GM12878 (cell line): ENCODE data around the gene PCCA. TPM values are rescaled to one million over a fixed set of nuclear protein-coding genes. Genes with fewer than 3 reads are reported as not detected.

Experiments used
- ATAC-seq: fragments of 200-7000 bp; cut with Tn5 transposase; 3 replicates; pipeline ENCODE4 v1.9.1; 2020; ENCODE audit warnings: mild to moderate bottlenecking, moderate library complexity
- BruUV-seq: library from RNA; stranded (reverse); fragments of 400-500 nt; replicated peaks from 2 replicates; lab custom pipeline; 2021; lab: Mats Ljungman, UMichigan
- CTCF ChIA-PET: fragments of 300-600 bp; sonication (Branson Sonifier 250); formaldehyde crosslinking; extraction: SDS; loops from one replicate; lab custom pipeline; 2021; ENCODE audit warnings: inconsistent platforms; lab: Yijun Ruan, JAX
- POLR2A ChIA-PET: fragments of 350-600 bp; formaldehyde crosslinking; extraction: SDS; loops from one replicate; lab custom pipeline; 2021; ENCODE audit warnings: inconsistent platforms; lab: Charles Lee
- RAD21 ChIA-PET: fragments of 300-600 bp; sonication (Branson Sonifier 250); formaldehyde crosslinking; loops from one replicate; lab custom pipeline; 2023; ENCODE audit warnings: antibody characterized with exemption; ENCODE audit not compliant: unreplicated experiment; lab: Charles Lee
- SMC1A ChIA-PET: fragments of 300-600 bp; sonication (Branson Sonifier 250); formaldehyde crosslinking; loops from one replicate; lab custom pipeline; 2023; ENCODE audit not compliant: unreplicated experiment, uncharacterized antibody; lab: Charles Lee
- DNase-seq: peaks from one replicate; pipeline ENCODE4 v3.0.0-alpha.2; 2011; ENCODE audit warnings: low read depth, low spot score
- FAIRE-seq: peaks from 3 replicates; lab custom pipeline; 2011; peaks lifted over from hg19 to GRCh38; lab: Jason Lieb, UNC
- H2AFZ ChIP-seq: 2 replicates; pipeline ENCODE4 v1.6.0; 2011; ENCODE audit warnings: low read depth, low read length, control low read depth; ENCODE audit not compliant: control insufficient read depth
- H3K27ac ChIP-seq: 2 replicates; pipeline ENCODE4 v1.5.1; 2011; ENCODE audit warnings: control low read depth; ENCODE audit not compliant: control insufficient read depth, insufficient read depth
- H3K27me3 ChIP-seq, 2 experiments: replicated peaks in 1 of 2; 2 replicates each; pipeline versions ENCODE4 v1.6.0 to v1.6.1; 2011; ENCODE audit warnings: low read length in 1 of 2; ENCODE audit not compliant: control insufficient read depth in 2 of 2, insufficient read depth in 2 of 2
- H3K36me3 ChIP-seq, 2 experiments: 2 replicates each; pipeline ENCODE4 v1.5.1; 2011; ENCODE audit warnings: low read length in 1 of 2; ENCODE audit not compliant: control insufficient read depth in 2 of 2, insufficient read depth in 2 of 2
- H3K4me1 ChIP-seq: 2 replicates; pipeline ENCODE4 v1.6.1; 2011; ENCODE audit warnings: mild to moderate bottlenecking, low read length, moderate library complexity, mixed read lengths; ENCODE audit not compliant: control insufficient read depth, insufficient read depth
- H3K4me2 ChIP-seq: 2 replicates; pipeline ENCODE4 v1.6.0; 2011; ENCODE audit warnings: control low read depth; ENCODE audit not compliant: control insufficient read depth, insufficient read depth
- H3K4me3 ChIP-seq: fragments of 200-600 bp; sonication (generic); 2 replicates; pipeline ENCODE4 v1.5.1; 2016
- H3K79me2 ChIP-seq: 2 replicates; pipeline ENCODE4 v1.6.0; 2011; ENCODE audit warnings: low read length; ENCODE audit not compliant: control insufficient read depth, insufficient read depth
- H3K9ac ChIP-seq: 2 replicates; pipeline ENCODE4 v1.8.0; 2011; ENCODE audit warnings: low read length, control low read depth, mixed read lengths; ENCODE audit not compliant: control insufficient read depth, insufficient read depth
- H3K9me3 ChIP-seq: replicated peaks from 3 replicates; pipeline ENCODE4 v1.5.1; 2011; ENCODE audit warnings: mild to moderate bottlenecking, low read length; ENCODE audit not compliant: control insufficient read depth, insufficient read depth
- H4K20me1 ChIP-seq: 2 replicates; pipeline ENCODE4 v1.6.0; 2011; ENCODE audit not compliant: control insufficient read depth, insufficient read depth
- BACH1 ChIP-seq: fragments of 450-650 bp; IDR thresholded peaks from 2 replicates; pipeline ENCODE4 v1.6.1; 2017; ENCODE audit warnings: mild to moderate bottlenecking, borderline replicate concordance
- BCL11A ChIP-seq: IDR thresholded peaks from 2 replicates; pipeline ENCODE4 v1.6.1; 2011; ENCODE audit warnings: low read depth, low read length
- CREB1 ChIP-seq: IDR thresholded peaks from 2 replicates; pipeline ENCODE4 v1.6.1; 2012; ENCODE audit warnings: low read depth, mild to moderate bottlenecking, inconsistent platforms
- ELK1 ChIP-seq: IDR thresholded peaks from 2 replicates; pipeline ENCODE4 v1.6.1; 2012; ENCODE audit warnings: low read depth, low read length, improper control_type of control experiment
- NKRF ChIP-seq: fragments of 450-650 bp; conservative IDR thresholded peaks from 2 replicates; pipeline ENCODE4 v1.6.1; 2017; ENCODE audit warnings: mild to moderate bottlenecking, moderate library complexity
- PML ChIP-seq: IDR thresholded peaks from 2 replicates; pipeline ENCODE4 v1.6.1; 2012; ENCODE audit warnings: low read length, inconsistent platforms
- POLR2A ChIP-seq: IDR thresholded peaks from 2 replicates; pipeline ENCODE4 v1.6.1; 2011; ENCODE audit warnings: low read depth, mild to moderate bottlenecking, low read length
- RAD21 ChIP-seq: IDR thresholded peaks from 2 replicates; pipeline ENCODE4 v1.6.1; 2011; ENCODE audit warnings: mild to moderate bottlenecking, low read depth, low read length, moderate library complexity; ENCODE audit not compliant: insufficient read depth
- SUZ12 ChIP-seq: fragments of 200-600 bp; sonication (generic); IDR thresholded peaks from one replicate; pipeline ENCODE4 v1.6.1; 2018; ENCODE audit warnings: antibody characterized with exemption, mild to moderate bottlenecking; ENCODE audit not compliant: unreplicated experiment
- TAF1 ChIP-seq: IDR thresholded peaks from 2 replicates; pipeline ENCODE4 v1.6.1; 2011; ENCODE audit warnings: mild to moderate bottlenecking, low read depth, low read length, borderline replicate concordance
- TCF12 ChIP-seq: IDR thresholded peaks from 2 replicates; pipeline ENCODE4 v1.6.1; 2011; ENCODE audit warnings: low read depth, mild to moderate bottlenecking, low read length
- YY1 ChIP-seq: IDR thresholded peaks from 2 replicates; pipeline ENCODE4 v1.6.1; 2011; ENCODE audit warnings: low read depth, mild to moderate bottlenecking, low read length
- ZNF24 ChIP-seq: fragments of 450-650 bp; IDR thresholded peaks from 2 replicates; pipeline ENCODE4 v1.6.1; 2017; ENCODE audit warnings: antibody characterized with exemption, mild to moderate bottlenecking
- ZSCAN29 ChIP-seq: fragments of 450-650 bp; IDR thresholded peaks from 2 replicates; pipeline ENCODE4 v1.6.1; 2017; ENCODE audit warnings: mild to moderate bottlenecking, moderate library complexity
- WGBS: methylation state at CpG from one replicate; pipeline ENCODE4 v1.1.6; 2016; ENCODE audit warnings: low lambda C conversion rate; ENCODE audit not compliant: insufficient replicate concordance, insufficient coverage; ENCODE audit errors: missing lambda C conversion rate; 5-methylcytosine and 5-hydroxymethylcytosine counted together
- in situ Hi-C: fragments of 300-500 bp; cut with MboI; formaldehyde crosslinking; loops from 9 replicates; pipeline ENCODE4 v1.14.3; 2018; ENCODE audit warnings: mixed read lengths
- intact Hi-C: fragments of 100-400 bp; cut with micrococcal nuclease; formaldehyde crosslinking; loops from one replicate; pipeline ENCODE4 v1.14.2; 2022; ENCODE audit not compliant: unreplicated experiment
- polyA plus RNA-seq, 11 experiments: library from polyadenylated mRNA; depleted of rRNA in 4 of 11; unstranded in 6 of 11; stranded (reverse) in 5 of 11; fragments of >200 nt; fragmentation: Nextera tagmentation in 4 of 11; fragmentation: Illumina TruSeq in 1 of 11; extraction: Ambion mirVana in 4 of 11; extraction: Trizol in 1 of 11; gene quantifications; 1 replicate in 1 of 11; 2 replicates in 10 of 11; pipeline versions ENCODE4 v1.2.1 to v1.2.3, GENCODE V29; 2011 to 2016; ENCODE audit warnings: inconsistent platforms in 2 of 11, missing spikeins in 2 of 11, low read depth in 1 of 11
- total RNA-seq, 4 experiments: library from RNA; depleted of rRNA in 3 of 4; stranded (reverse); fragments of >200 nt in 3 of 4; fragmentation: Illumina TruSeq in 1 of 4; extraction: Trizol in 1 of 4; gene quantifications; 2 replicates each; pipeline versions ENCODE4 v1.2.1 to v1.2.3, GENCODE V29; 2013 to 2021
- TF ChIP-seq, protein P1 (sequence below): IDR thresholded peaks from 2 replicates; pipeline ENCODE4 v1.6.1; 2012; ENCODE audit warnings: mild to moderate bottlenecking, low read depth, low read length
- TF ChIP-seq, protein P2 (sequence below): IDR thresholded peaks from 2 replicates; pipeline ENCODE4 v1.6.1; 2011; ENCODE audit warnings: borderline replicate concordance, low read depth, mild to moderate bottlenecking, moderate library complexity, low read length; ENCODE audit not compliant: insufficient read depth, poor library complexity, severe bottlenecking
- TF ChIP-seq, protein P3 (sequence below): IDR thresholded peaks from 2 replicates; pipeline ENCODE4 v1.6.1; 2011; ENCODE audit warnings: borderline replicate concordance, low read depth, mild to moderate bottlenecking, moderate library complexity, mixed read lengths, low read length; ENCODE audit not compliant: insufficient read depth; ENCODE audit errors: extremely low read length

The PCCA gene
- total and polyA plus RNA-seq, 10 of the 15 experiments (the other 5 are each of a cell fraction or from before 2014, with no cell fraction given) = 5.9 to 18.2 (median 12.4) TPM

- POLR2A ChIA-PET = no interaction called here
- TF ChIP-seq PML (no peak), TAF1 (no peak), BCL11A (no peak), ZNF24 (no peak), ZSCAN29 (no peak), ELK1 (no peak), YY1 (no peak), TCF12 (no peak), POLR2A (no peak), CREB1 (no peak), BACH1 (no peak), RAD21 (no peak), NKRF (no peak), SUZ12 (no peak)
- TF ChIP-seq, protein P1, sequence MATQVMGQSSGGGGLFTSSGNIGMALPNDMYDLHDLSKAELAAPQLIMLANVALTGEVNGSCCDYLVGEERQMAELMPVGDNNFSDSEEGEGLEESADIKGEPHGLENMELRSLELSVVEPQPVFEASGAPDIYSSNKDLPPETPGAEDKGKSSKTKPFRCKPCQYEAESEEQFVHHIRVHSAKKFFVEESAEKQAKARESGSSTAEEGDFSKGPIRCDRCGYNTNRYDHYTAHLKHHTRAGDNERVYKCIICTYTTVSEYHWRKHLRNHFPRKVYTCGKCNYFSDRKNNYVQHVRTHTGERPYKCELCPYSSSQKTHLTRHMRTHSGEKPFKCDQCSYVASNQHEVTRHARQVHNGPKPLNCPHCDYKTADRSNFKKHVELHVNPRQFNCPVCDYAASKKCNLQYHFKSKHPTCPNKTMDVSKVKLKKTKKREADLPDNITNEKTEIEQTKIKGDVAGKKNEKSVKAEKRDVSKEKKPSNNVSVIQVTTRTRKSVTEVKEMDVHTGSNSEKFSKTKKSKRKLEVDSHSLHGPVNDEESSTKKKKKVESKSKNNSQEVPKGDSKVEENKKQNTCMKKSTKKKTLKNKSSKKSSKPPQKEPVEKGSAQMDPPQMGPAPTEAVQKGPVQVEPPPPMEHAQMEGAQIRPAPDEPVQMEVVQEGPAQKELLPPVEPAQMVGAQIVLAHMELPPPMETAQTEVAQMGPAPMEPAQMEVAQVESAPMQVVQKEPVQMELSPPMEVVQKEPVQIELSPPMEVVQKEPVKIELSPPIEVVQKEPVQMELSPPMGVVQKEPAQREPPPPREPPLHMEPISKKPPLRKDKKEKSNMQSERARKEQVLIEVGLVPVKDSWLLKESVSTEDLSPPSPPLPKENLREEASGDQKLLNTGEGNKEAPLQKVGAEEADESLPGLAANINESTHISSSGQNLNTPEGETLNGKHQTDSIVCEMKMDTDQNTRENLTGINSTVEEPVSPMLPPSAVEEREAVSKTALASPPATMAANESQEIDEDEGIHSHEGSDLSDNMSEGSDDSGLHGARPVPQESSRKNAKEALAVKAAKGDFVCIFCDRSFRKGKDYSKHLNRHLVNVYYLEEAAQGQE = no peak
- TF ChIP-seq, protein P2, sequence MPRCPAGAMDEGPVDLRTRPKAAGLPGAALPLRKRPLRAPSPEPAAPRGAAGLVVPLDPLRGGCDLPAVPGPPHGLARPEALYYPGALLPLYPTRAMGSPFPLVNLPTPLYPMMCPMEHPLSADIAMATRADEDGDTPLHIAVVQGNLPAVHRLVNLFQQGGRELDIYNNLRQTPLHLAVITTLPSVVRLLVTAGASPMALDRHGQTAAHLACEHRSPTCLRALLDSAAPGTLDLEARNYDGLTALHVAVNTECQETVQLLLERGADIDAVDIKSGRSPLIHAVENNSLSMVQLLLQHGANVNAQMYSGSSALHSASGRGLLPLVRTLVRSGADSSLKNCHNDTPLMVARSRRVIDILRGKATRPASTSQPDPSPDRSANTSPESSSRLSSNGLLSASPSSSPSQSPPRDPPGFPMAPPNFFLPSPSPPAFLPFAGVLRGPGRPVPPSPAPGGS = no peak
- TF ChIP-seq, protein P3, sequence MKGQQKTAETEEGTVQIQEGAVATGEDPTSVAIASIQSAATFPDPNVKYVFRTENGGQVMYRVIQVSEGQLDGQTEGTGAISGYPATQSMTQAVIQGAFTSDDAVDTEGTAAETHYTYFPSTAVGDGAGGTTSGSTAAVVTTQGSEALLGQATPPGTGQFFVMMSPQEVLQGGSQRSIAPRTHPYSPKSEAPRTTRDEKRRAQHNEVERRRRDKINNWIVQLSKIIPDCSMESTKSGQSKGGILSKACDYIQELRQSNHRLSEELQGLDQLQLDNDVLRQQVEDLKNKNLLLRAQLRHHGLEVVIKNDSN = no peak
Observed at GRCh38 chr13:100363874-100364273, 275.0 kb downstream of the PCCA start.

More at GRCh38 chr13:100363874-100364273, 275.0 kb downstream of the PCCA start:
- H3K9ac ChIP-seq = no peak overlapping the region
- no peak overlapping the region for H3K4me2 ChIP-seq
- BruUV-seq = no TSS peak
- no peak overlapping the region for H2AFZ ChIP-seq
- SMC1A ChIA-PET = interaction anchor here (1.1 kb wide), 1 partner anchor 8 kb away, joined by 3 read pairs; no protein-coding TSS in a partner anchor
- no peak for FAIRE-seq
- RAD21 ChIA-PET = no interaction called here
- no peak overlapping the region for H3K27ac ChIP-seq
- 71% methylated on average over 2 of the region's 2 CpGs for WGBS
- ATAC-seq = no peak
- no peak overlapping the region for H3K4me3 ChIP-seq
- no peaks in the 10 kb centered on the region for H3K79me2 ChIP-seq
- CTCF ChIA-PET = no interaction called here
- no peaks in the 10 kb centered on the region for H3K4me1 ChIP-seq
- no peaks in the 10 kb centered on the region for H3K36me3 ChIP-seq
- no peaks in the 10 kb centered on the region for H4K20me1 ChIP-seq
- no peaks in the 10 kb centered on the region for H3K9me3 ChIP-seq
- DNase-seq = no peak
- H3K27me3 ChIP-seq = no peaks in the 10 kb centered on the region
- in situ Hi-C loops (no loop called here), intact Hi-C loops (no loop called here)
